RCC 7860 (cell line): ENCODE results near the gene NAA20.

Experiments used
- DNase-seq: peaks from one replicate; pipeline ENCODE4 v3.0.0-alpha.2; 2015; ENCODE audit warnings: low spot score
- FAIRE-seq: peaks from 2 replicates; lab custom pipeline; 2012; peaks lifted over from hg19 to GRCh38; lab: Jason Lieb, UNC

NAA20 gene

GRCh38 chr20:20017001-20017843, at the start of gene NAA20:
Gene NAA20 (plus strand): TSS chr20:20017362. CDS start chr20:20017397, 35 bp downstream.
- peak; percentile 84 for DNase-seq
- FAIRE-seq, result no peak

GRCh38 chr20:19967445-19967844, 49.7 kb upstream of the NAA20 start:
- no peak for FAIRE-seq
- DNase-seq, result no peak

- no peak for FAIRE-seq
- DNase-seq, result no peak
These were observed 49.1 kb upstream of the NAA20 start for GRCh38 chr20:19968028-19968427.

GRCh38 chr20:19968466-19969073, 48.6 kb upstream of the NAA20 start:
- no peak for FAIRE-seq

GRCh38 chr20:19969106-19969505, 48.1 kb upstream of the NAA20 start:
- DNase-seq (no peak), FAIRE-seq (no peak)

More at GRCh38 chr20:19968466-19969073, 48.6 kb upstream of the NAA20 start:
- DNase-seq, result no peak

GRCh38 chr20:19969507-19970255, 47.5 kb upstream of the NAA20 start:
- DNase-seq (no peak), FAIRE-seq (no peak)

GRCh38 chr20:19970256-19970765, 46.9 kb upstream of the NAA20 start:
- DNase-seq (no peak), FAIRE-seq (no peak)

- DNase-seq (no peak), FAIRE-seq (no peak)
These were observed 46.0 kb upstream of the NAA20 start for GRCh38 chr20:19971116-19971515.

- FAIRE-seq (peak; percentile 58), DNase-seq (no peak)
These were observed 43.1 kb upstream of the NAA20 start for GRCh38 chr20:19973961-19974629.

GRCh38 chr20:19974630-19975435, 42.3 kb upstream of the NAA20 start:
- DNase-seq, result peak; percentile 69
- FAIRE-seq, result no peak

GRCh38 chr20:19975436-19975799, 41.7 kb upstream of the NAA20 start:
- DNase-seq (peak; percentile 61), FAIRE-seq (no peak)

GRCh38 chr20:19975901-19976300, 41.3 kb upstream of the NAA20 start:
- DNase-seq, result peak; percentile 43
- FAIRE-seq, result no peak

GRCh38 chr20:19976595-19977372, 40.4 kb upstream of the NAA20 start:
- FAIRE-seq (peak; percentile 68), DNase-seq (peak; percentile 81)

- no peak for FAIRE-seq
- peak; percentile 35 for DNase-seq
These were observed 39.8 kb upstream of the NAA20 start for GRCh38 chr20:19977373-19977770.

- no peak for FAIRE-seq
- DNase-seq, result no peak
These were observed 38.5 kb upstream of the NAA20 start for GRCh38 chr20:19978511-19979210.

- FAIRE-seq, result peak; percentile 88
- DNase-seq, result peak; percentile 76
These were observed 36.1 kb upstream of the NAA20 start for GRCh38 chr20:19981031-19981451.

GRCh38 chr20:19986419-19986818, 30.7 kb upstream of the NAA20 start:
- DNase-seq (peak; percentile 62), FAIRE-seq (peak; percentile 71)

- no peak for FAIRE-seq
These were observed 30.1 kb upstream of the NAA20 start for GRCh38 chr20:19987046-19987445.

GRCh38 chr20:19990850-19991249, 26.3 kb upstream of the NAA20 start:
- DNase-seq (no peak), FAIRE-seq (no peak)

More at GRCh38 chr20:19987046-19987445, 30.1 kb upstream of the NAA20 start:
- DNase-seq, result no peak
